Endothelial cell of umbilical vein (primary cell): Measurements from ENCODE around the gene HOXA13. TPM values are rescaled to one million over a fixed set of nuclear protein-coding genes. Genes with fewer than 3 reads are reported as not detected.

Source experiments
- BruUV-seq: library from RNA; stranded (reverse); fragments of 400-500 nt; replicated peaks from 2 replicates; lab custom pipeline; 2021; lab: Mats Ljungman, UMichigan
- CTCF ChIA-PET: fragments of 300-600, 350-600 bp; sonication (Branson Sonifier 250); formaldehyde crosslinking; loops from one replicate; lab custom pipeline; 2021; ENCODE audit warnings: antibody characterized with exemption, inconsistent platforms; lab: Charles Lee
- POLR2A ChIA-PET: fragments of 300-600, 350-600 bp; sonication (Branson Sonifier 250); formaldehyde crosslinking; loops from one replicate; lab custom pipeline; 2021; ENCODE audit warnings: antibody characterized with exemption, inconsistent platforms; lab: Charles Lee
- DNase-seq: peaks from one replicate; pipeline ENCODE4 v3.0.0-alpha.2; 2011; ENCODE audit warnings: low read depth, low spot score
- FAIRE-seq: peaks from 2 replicates; lab custom pipeline; 2011; peaks lifted over from hg19 to GRCh38; lab: Jason Lieb, UNC
- H2AFZ ChIP-seq: 2 replicates; pipeline ENCODE4 v1.6.0; 2012; ENCODE audit warnings: low read depth, low read length, control low read depth, inconsistent platforms
- H3K27ac ChIP-seq: 2 replicates; pipeline ENCODE4 v1.5.1; 2011; ENCODE audit warnings: low read depth, mild to moderate bottlenecking, control low read depth, low read length, moderate library complexity; ENCODE audit not compliant: insufficient read depth
- H3K27me3 ChIP-seq, 2 experiments: 2 replicates each; pipeline versions ENCODE4 v1.6.0 to v1.6.1; 2011; ENCODE audit warnings: low read length in 2 of 2, mixed read lengths in 1 of 2; ENCODE audit not compliant: control insufficient read depth in 2 of 2, insufficient read depth in 2 of 2
- H3K36me3 ChIP-seq, 2 experiments: 2 replicates in 1 of 2; 3 replicates in 1 of 2; pipeline ENCODE4 v1.5.1; 2011; ENCODE audit warnings: low read length in 2 of 2, mild to moderate bottlenecking in 1 of 2, moderate library complexity in 1 of 2; ENCODE audit not compliant: control insufficient read depth in 2 of 2, insufficient read depth in 2 of 2; ENCODE audit errors: extremely low read depth in 1 of 2
- H3K4me1 ChIP-seq: 3 replicates; pipeline ENCODE4 v1.5.1; 2011; ENCODE audit warnings: mild to moderate bottlenecking, low read length; ENCODE audit not compliant: control insufficient read depth, insufficient read depth; ENCODE audit errors: extremely low read depth
- H3K4me2 ChIP-seq: 2 replicates; pipeline ENCODE4 v1.6.1; 2011; ENCODE audit warnings: low read length, control low read depth, mixed read lengths; ENCODE audit not compliant: insufficient read depth
- H3K4me3 ChIP-seq, 3 experiments: fragments of 200-600 bp in 1 of 3; sonication (generic), shearing (Covaris generic) in 1 of 3; replicated peaks in 1 of 3; 2 replicates each; pipeline ENCODE4 v1.5.1; 2011 to 2016; ENCODE audit warnings: control low read depth in 3 of 3, low read length in 3 of 3, mild to moderate bottlenecking in 2 of 3, inconsistent platforms in 1 of 3, low read depth in 1 of 3, moderate library complexity in 1 of 3; ENCODE audit not compliant: insufficient read depth in 1 of 3
- H3K79me2 ChIP-seq: 2 replicates; pipeline ENCODE4 v1.6.0; 2012; ENCODE audit warnings: low read length, inconsistent platforms; ENCODE audit not compliant: control insufficient read depth, insufficient read depth
- H3K9ac ChIP-seq: replicated peaks from 2 replicates; pipeline ENCODE3; 2011; ENCODE audit warnings: low read length, control low read depth; ENCODE audit not compliant: insufficient read depth; ENCODE audit errors: extremely low read depth
- H3K9me1 ChIP-seq: replicated peaks from 3 replicates; pipeline ENCODE4 v1.6.0; 2011; ENCODE audit warnings: mild to moderate bottlenecking, low read length; ENCODE audit not compliant: control insufficient read depth, insufficient read depth; ENCODE audit errors: extremely low read depth
- H3K9me3 ChIP-seq: replicated peaks from 2 replicates; pipeline ENCODE4 v1.5.1; 2012; ENCODE audit warnings: low read length, inconsistent platforms; ENCODE audit not compliant: control insufficient read depth, insufficient read depth
- H4K20me1 ChIP-seq: replicated peaks from 2 replicates; pipeline ENCODE3; 2011; ENCODE audit warnings: mild to moderate bottlenecking, low read length; ENCODE audit not compliant: control insufficient read depth, insufficient read depth; ENCODE audit errors: extremely low read depth
- CTCF ChIP-seq, 2 donors: IDR thresholded peaks; 1 replicate in 1 of 2; 2 replicates in 1 of 2; pipeline ENCODE4 v1.5.1; 2011; ENCODE audit warnings: low read length in 2 of 2, mild to moderate bottlenecking in 2 of 2, moderate library complexity in 2 of 2, control low read depth in 1 of 2, inconsistent platforms in 1 of 2, low read depth in 1 of 2; ENCODE audit not compliant: insufficient read depth in 1 of 2; ENCODE audit errors: extremely low read depth in 1 of 2
- EZH2 ChIP-seq: IDR thresholded peaks from 2 replicates; pipeline ENCODE4 v1.6.1; 2012; ENCODE audit warnings: borderline replicate concordance, low read depth, mild to moderate bottlenecking, moderate library complexity, low read length, inconsistent platforms; ENCODE audit not compliant: severe bottlenecking
- FOS ChIP-seq: IDR thresholded peaks from 2 replicates; pipeline ENCODE4 v1.6.1; 2011; ENCODE audit warnings: mild to moderate bottlenecking, low read length, moderate library complexity, borderline replicate concordance; ENCODE audit not compliant: insufficient read depth
- GATA2 ChIP-seq: IDR thresholded peaks from 2 replicates; pipeline ENCODE4 v1.7.0; 2011; ENCODE audit warnings: low read depth, mild to moderate bottlenecking, moderate library complexity, mixed read lengths, low read length; ENCODE audit not compliant: insufficient read length, insufficient read depth
- JUN ChIP-seq: IDR thresholded peaks from 2 replicates; pipeline ENCODE4 v1.6.1; 2011; ENCODE audit warnings: borderline replicate concordance, low read depth; ENCODE audit not compliant: insufficient read length, insufficient read depth
- MAX ChIP-seq: IDR thresholded peaks from 2 replicates; pipeline ENCODE4 v1.6.1; 2011; ENCODE audit not compliant: insufficient read depth, insufficient read length
- MYC ChIP-seq: IDR thresholded peaks from one replicate; pipeline ENCODE4 v1.6.1; 2011; ENCODE audit warnings: mild to moderate bottlenecking, low read depth, low read length
- POLR2A ChIP-seq: IDR thresholded peaks from 2 replicates; pipeline ENCODE4 v1.6.1; 2012; ENCODE audit warnings: low read depth, mild to moderate bottlenecking, control low read depth, low read length
- POLR2AphosphoS5 ChIP-seq: IDR thresholded peaks from 2 replicates; pipeline ENCODE4 v1.6.1; 2012; ENCODE audit warnings: low read depth, mild to moderate bottlenecking, control low read depth, low read length, moderate library complexity; ENCODE audit not compliant: insufficient read depth
- dilution Hi-C: fragments of 300-500 bp; cut with MboI; formaldehyde crosslinking; loops from one replicate; pipeline ENCODE4 v1.15.0; 2019; ENCODE audit warnings: low sequenced_read_pairs; ENCODE audit not compliant: extremely low pct_ligation_motif_present
- intact Hi-C: fragments of 100-400 bp; cut with micrococcal nuclease; formaldehyde crosslinking; loops from one replicate; pipeline ENCODE4 v1.10.0; 2022
- polyA plus RNA-seq, 4 experiments: library from polyadenylated mRNA; depleted of rRNA in 3 of 4; stranded (reverse) in 3 of 4; unstranded in 1 of 4; fragments of >200 nt; gene quantifications; 2 replicates each; pipeline versions ENCODE4 v1.2.1 to v1.2.3, GENCODE V29; 2011 to 2012; ENCODE audit warnings: missing spikeins in 1 of 4
- total RNA-seq: library from RNA; stranded (reverse); gene quantifications from 2 replicates; pipeline ENCODE4 v1.2.3, GENCODE V29; 2021

HOXA13 gene
- total and polyA plus RNA-seq, 2 donors (not counting 3 experiments of a cell fraction or from before 2014, with no cell fraction given): 0.22 TPM; not detected in 1

GRCh38 chr7:27203365-27203953, 3.6 kb upstream of the HOXA13 start:
- TF ChIP-seq EZH2 (no peak), POLR2A (no peak), MAX (no peak), POLR2AphosphoS5 (no peak), CTCF (IDR thresholded peaks at IDR 0.05; ENCODE audit: extremely low read depth in 1 of 2, insufficient read depth in 1 of 2, low read depth in 1 of 2, low read length in 2 of 2) (no peak), JUN (no peak), FOS (no peak), GATA2 (no peak), MYC (no peak)
- Histone ChIP-seq H3K79me2 (no peaks in the 10 kb centered on the region), H2AFZ (no peak overlapping the region), H3K4me2 (no peak overlapping the region), H3K9me1 (no peaks in the 10 kb centered on the region), H3K27me3 (peaks cover 82 to 94% of the 10 kb centered on the region in 2 experiments), H3K36me3 (no peaks in the 10 kb centered on the region), H3K9me3 (no peaks in the 10 kb centered on the region), H3K4me1 (peaks cover 23% of the 10 kb centered on the region), H3K27ac (no peak overlapping the region), H3K9ac (no peak overlapping the region), H3K4me3 (no peak overlapping the region), H4K20me1 (no peaks in the 10 kb centered on the region)
- DNase-seq: no peak
- intact Hi-C loops: no loop called here
- no peak for FAIRE-seq
- POLR2A ChIA-PET: no interaction called here
- CTCF ChIA-PET: interaction anchor here (0.9 to 1.7 kb wide), 4 partner anchors 34 to 890 kb away, joined by 3 to 4 read pairs (median 4); no protein-coding TSS in a partner anchor
- no TSS peak for BruUV-seq
- dilution Hi-C loops: no loop called here
